Measurements from ENCODE around the gene ACOT13. TPM values are rescaled to one million over a fixed set of nuclear protein-coding genes. Genes with fewer than 3 reads are reported as not detected.
"Not testable (repeated sequence)": the region's sequence is repeated elsewhere in the genome, so short reads cannot be mapped to it uniquely, and the experiment has no call there.

Gene ACOT13
- polyA plus RNA-seq, 4 donors = 10.5 to 26.9 (median 16.2) TPM

DNA sequence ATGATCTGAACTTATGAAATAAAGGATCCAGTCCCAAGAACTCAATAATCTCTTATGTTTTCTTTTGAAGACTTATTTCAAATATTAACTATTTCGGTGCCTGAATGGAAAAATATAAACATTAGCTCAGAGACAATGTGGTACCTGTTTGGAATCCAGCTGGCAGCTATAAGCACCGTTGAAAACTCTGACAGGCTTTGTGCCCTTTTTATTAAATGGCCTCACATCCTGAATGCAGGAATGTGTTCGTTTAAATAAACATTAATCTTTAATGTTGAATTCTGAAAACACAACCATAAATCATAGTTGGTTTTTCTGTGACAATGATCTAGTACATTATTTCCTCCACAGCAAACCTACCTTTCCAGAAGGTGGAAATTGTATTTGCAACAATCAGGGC, 16.5 kb upstream of the ACOT13 start:
- Histone ChIP-seq H3K27ac (ENCODE audit: low read depth in 1 of 3, low read length in 2 of 3) (no peak overlapping the region), H3K36me3 (ENCODE audit: control insufficient read depth in 3 of 3, insufficient read depth in 2 of 3, low read depth in 1 of 3, low read length in 3 of 3) (peaks cover 10 to 16% (median 12%) of the 10 kb centered on the region in 3 donors)
- no peak for FAIRE-seq

DNA sequence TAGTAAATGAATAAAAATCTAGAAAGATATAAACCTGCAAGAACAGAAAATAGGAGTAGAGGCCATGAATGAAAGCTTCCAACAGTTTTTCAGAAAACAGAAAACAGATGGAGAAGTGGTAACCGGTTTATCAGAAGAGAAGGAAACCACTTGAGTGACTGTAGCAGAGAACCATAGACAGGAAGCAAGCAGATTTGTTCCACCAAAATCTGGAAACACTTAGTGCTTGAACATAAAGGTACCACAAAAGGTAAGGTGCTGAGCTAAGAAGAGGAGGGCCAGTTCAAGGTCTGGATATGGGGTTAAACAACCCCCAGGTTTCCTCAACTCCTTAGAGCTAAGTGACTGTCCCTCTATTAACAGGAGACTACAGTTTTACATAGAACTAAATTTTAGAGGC, 11.7 kb upstream of the ACOT13 start:
- no peaks in the 10 kb centered on the region for H3K27me3 ChIP-seq (ENCODE audit: control insufficient read depth in 3 of 3, insufficient read depth in 3 of 3, low read length in 3 of 3)
- peaks cover 10 to 21% (median 15%) of the 10 kb centered on the region in 3 donors for H3K36me3 ChIP-seq (ENCODE audit: control insufficient read depth in 3 of 3, insufficient read depth in 2 of 3, low read depth in 1 of 3, low read length in 3 of 3)
- 79 to 96% (median 81%) methylated on average over 1 of the region's 1 CpG for WGBS, 3 donors
- H3K9me3 ChIP-seq (ENCODE audit: control insufficient read depth in 2 of 2, insufficient read depth in 1 of 2, low read depth in 1 of 2, low read length in 1 of 2) = no peaks in the 10 kb centered on the region
- H3K27ac ChIP-seq (ENCODE audit: low read depth in 1 of 3, low read length in 2 of 3) = no peak overlapping the region
- DNase-seq = no peak
- peaks cover 0 to 11% (median 0%) of the 10 kb centered on the region in 3 donors for H3K4me1 ChIP-seq (ENCODE audit: control insufficient read depth in 3 of 3, insufficient read depth in 2 of 3, low read depth in 1 of 3, low read length in 2 of 3)
- no peak overlapping the region for H3K4me3 ChIP-seq (ENCODE audit: low read depth in 1 of 3, low read length in 3 of 3)
- FAIRE-seq = no peak

More for the DNA sequence above, 16.5 kb upstream of the ACOT13 start:
- no peaks in the 10 kb centered on the region for H3K9me3 ChIP-seq (ENCODE audit: control insufficient read depth in 2 of 2, insufficient read depth in 1 of 2, low read depth in 1 of 2, low read length in 1 of 2)
- 31 to 46% (median 39%) methylated on average over 3 of the region's 3 CpGs for WGBS, 3 donors
- DNase-seq = no peak
- H3K4me3 ChIP-seq (ENCODE audit: low read depth in 1 of 3, low read length in 3 of 3) = no peak overlapping the region
- H3K4me1 ChIP-seq (ENCODE audit: control insufficient read depth in 3 of 3, insufficient read depth in 2 of 3, low read depth in 1 of 3, low read length in 2 of 3) = peaks cover 2 to 5% (median 3%) of the 10 kb centered on the region in 3 donors
- H3K27me3 ChIP-seq (ENCODE audit: control insufficient read depth in 3 of 3, insufficient read depth in 3 of 3, low read length in 3 of 3) = peaks cover 0 to 1% (median 0%) of the 10 kb centered on the region in 3 donors

- peaks cover 0 to 18% (median 10%) of the 10 kb centered on the region in 3 donors for H3K36me3 ChIP-seq (ENCODE audit: control insufficient read depth in 3 of 3, insufficient read depth in 2 of 3, low read depth in 1 of 3, low read length in 3 of 3)
- H3K4me1 ChIP-seq (ENCODE audit: control insufficient read depth in 3 of 3, insufficient read depth in 2 of 3, low read depth in 1 of 3, low read length in 2 of 3) = peaks cover 0 to 28% (median 0%) of the 10 kb centered on the region in 3 donors
- no peaks in the 10 kb centered on the region for H3K9me3 ChIP-seq (ENCODE audit: control insufficient read depth in 2 of 2, insufficient read depth in 1 of 2, low read depth in 1 of 2, low read length in 1 of 2)
- no peak overlapping the region for H3K4me3 ChIP-seq (ENCODE audit: low read depth in 1 of 3, low read length in 3 of 3)
- H3K27me3 ChIP-seq (ENCODE audit: control insufficient read depth in 3 of 3, insufficient read depth in 3 of 3, low read length in 3 of 3) = no peaks in the 10 kb centered on the region
- FAIRE-seq (no peak), DNase-seq (peak; percentile 57 to 67)
- H3K27ac ChIP-seq (ENCODE audit: low read depth in 1 of 3, low read length in 2 of 3) = peak overlapping the region in 1 of 3 donors; percentile 27
- 57 to 68% (median 64%) methylated on average over 9 of the region's 9 CpGs for WGBS, 3 donors
Measured at GRCh38 chr6:24658573-24659560, 8.0 kb upstream of the ACOT13 start.

GRCh38 chr6:24659561-24659960, 7.3 kb upstream of the ACOT13 start:
- Histone ChIP-seq H3K4me1 (ENCODE audit: control insufficient read depth in 3 of 3, insufficient read depth in 2 of 3, low read depth in 1 of 3, low read length in 2 of 3) (peaks cover 0 to 28% (median 3%) of the 10 kb centered on the region in 3 donors), H3K9me3 (ENCODE audit: control insufficient read depth in 2 of 2, insufficient read depth in 1 of 2, low read depth in 1 of 2, low read length in 1 of 2) (no peaks in the 10 kb centered on the region), H3K27me3 (ENCODE audit: control insufficient read depth in 3 of 3, insufficient read depth in 3 of 3, low read length in 3 of 3) (no peaks in the 10 kb centered on the region), H3K4me3 (ENCODE audit: low read depth in 1 of 3, low read length in 3 of 3) (no peak overlapping the region), H3K27ac (ENCODE audit: low read depth in 1 of 3, low read length in 2 of 3) (peak overlapping the region in 1 of 3 donors; percentile 27), H3K36me3 (ENCODE audit: control insufficient read depth in 3 of 3, insufficient read depth in 2 of 3, low read depth in 1 of 3, low read length in 3 of 3) (peaks cover 0 to 17% (median 12%) of the 10 kb centered on the region in 3 donors)
- no peak for FAIRE-seq
- DNase-seq = no peak
- WGBS, 3 donors = 46 to 69% (median 68%) methylated on average over 1 of the region's 1 CpG

- no peaks in the 10 kb centered on the region for H3K27me3 ChIP-seq (ENCODE audit: control insufficient read depth in 3 of 3, insufficient read depth in 3 of 3, low read length in 3 of 3)
- H3K4me3 ChIP-seq (ENCODE audit: low read depth in 1 of 3, low read length in 3 of 3) = no peak overlapping the region
- H3K36me3 ChIP-seq (ENCODE audit: control insufficient read depth in 3 of 3, insufficient read depth in 2 of 3, low read depth in 1 of 3, low read length in 3 of 3) = peaks cover 0 to 14% (median 9%) of the 10 kb centered on the region in 3 donors
- peaks cover 0 to 28% (median 8%) of the 10 kb centered on the region in 3 donors for H3K4me1 ChIP-seq (ENCODE audit: control insufficient read depth in 3 of 3, insufficient read depth in 2 of 3, low read depth in 1 of 3, low read length in 2 of 3)
- H3K9me3 ChIP-seq (ENCODE audit: control insufficient read depth in 2 of 2, insufficient read depth in 1 of 2, low read depth in 1 of 2, low read length in 1 of 2) = no peaks in the 10 kb centered on the region
- DNase-seq (no peak), FAIRE-seq (no peak)
- peak overlapping the region in 1 of 3 donors; percentile 27 for H3K27ac ChIP-seq (ENCODE audit: low read depth in 1 of 3, low read length in 2 of 3)
- 91 to 94% (median 93%) methylated on average over 2 of the region's 2 CpGs for WGBS, 3 donors
Measured at GRCh38 chr6:24660105-24660504, 6.8 kb upstream of the ACOT13 start.

GRCh38 chr6:24661759-24662158, 5.1 kb upstream of the ACOT13 start:
- peaks cover 0 to 28% (median 8%) of the 10 kb centered on the region in 3 donors for H3K4me1 ChIP-seq (ENCODE audit: control insufficient read depth in 3 of 3, insufficient read depth in 2 of 3, low read depth in 1 of 3, low read length in 2 of 3)
- not testable (repeated sequence) for FAIRE-seq; H3K27me3 ChIP-seq (ENCODE audit: control insufficient read depth in 3 of 3, insufficient read depth in 3 of 3, low read length in 3 of 3); H3K9me3 ChIP-seq (ENCODE audit: control insufficient read depth in 2 of 2, insufficient read depth in 1 of 2, low read depth in 1 of 2, low read length in 1 of 2); DNase-seq
- peak overlapping the region in 1 of 3 donors; percentile 100 for H3K27ac ChIP-seq (ENCODE audit: low read depth in 1 of 3, low read length in 2 of 3)
- 60 to 71% (median 65%) methylated on average over 5 of the region's 5 CpGs for WGBS, 3 donors
- peak overlapping the region in 1 of 3 donors; percentile 99 for H3K4me3 ChIP-seq (ENCODE audit: low read depth in 1 of 3, low read length in 3 of 3)
- peaks cover 0 to 13% (median 7%) of the 10 kb centered on the region in 3 donors for H3K36me3 ChIP-seq (ENCODE audit: control insufficient read depth in 3 of 3, insufficient read depth in 2 of 3, low read depth in 1 of 3, low read length in 3 of 3)

DNA sequence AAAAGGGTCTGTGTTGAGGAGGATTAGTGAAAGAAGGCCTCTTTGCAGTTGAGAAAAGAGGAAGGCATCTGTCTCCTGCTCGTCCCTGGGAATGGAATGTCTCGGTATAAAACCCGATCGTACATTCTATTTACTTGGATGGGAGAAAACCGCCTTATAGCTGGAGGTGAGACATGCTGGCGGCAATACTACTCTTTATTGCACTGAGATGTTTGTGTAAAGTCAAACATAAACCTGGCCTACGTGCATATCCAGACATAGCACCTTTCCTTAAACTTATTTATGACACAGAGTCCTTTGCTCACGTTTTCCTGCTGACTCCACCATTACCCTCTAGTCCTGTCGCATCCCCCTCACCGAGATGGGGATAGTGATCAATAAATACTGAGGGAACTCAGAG, 4.6 kb upstream of the ACOT13 start:
- DNase-seq (peak in 1 of 2 donors; percentile 74), FAIRE-seq (no peak)
- Histone ChIP-seq H3K27me3 (ENCODE audit: control insufficient read depth in 3 of 3, insufficient read depth in 3 of 3, low read length in 3 of 3) (no peaks in the 10 kb centered on the region), H3K4me3 (ENCODE audit: low read depth in 1 of 3, low read length in 3 of 3) (peak overlapping the region in 1 of 3 donors; percentile 99), H3K9me3 (ENCODE audit: control insufficient read depth in 2 of 2, insufficient read depth in 1 of 2, low read depth in 1 of 2, low read length in 1 of 2) (no peaks in the 10 kb centered on the region), H3K27ac (ENCODE audit: low read depth in 1 of 3, low read length in 2 of 3) (peak overlapping the region in 1 of 3 donors; percentile 100), H3K4me1 (ENCODE audit: control insufficient read depth in 3 of 3, insufficient read depth in 2 of 3, low read depth in 1 of 3, low read length in 2 of 3) (peaks cover 0 to 28% (median 8%) of the 10 kb centered on the region in 3 donors), H3K36me3 (ENCODE audit: control insufficient read depth in 3 of 3, insufficient read depth in 2 of 3, low read depth in 1 of 3, low read length in 3 of 3) (peaks cover 0 to 13% (median 4%) of the 10 kb centered on the region in 3 donors)
- WGBS, 3 donors = 56 to 72% (median 61%) methylated on average over 10 of the region's 10 CpGs

GRCh38 chr6:24663189-24663588, 3.7 kb upstream of the ACOT13 start:
- H3K4me1 ChIP-seq (ENCODE audit: control insufficient read depth in 3 of 3, insufficient read depth in 2 of 3, low read depth in 1 of 3, low read length in 2 of 3) = peaks cover 2 to 35% (median 8%) of the 10 kb centered on the region in 3 donors
- peak; percentile 80 to 81 for DNase-seq
- FAIRE-seq = no peak
- WGBS, 3 donors = 58 to 70% (median 68%) methylated on average over 1 of the region's 1 CpG
- H3K9me3 ChIP-seq (ENCODE audit: control insufficient read depth in 2 of 2, insufficient read depth in 1 of 2, low read depth in 1 of 2, low read length in 1 of 2) = peaks cover 0 to 4% of the 10 kb centered on the region in 2 donors
- H3K4me3 ChIP-seq (ENCODE audit: low read depth in 1 of 3, low read length in 3 of 3) = peak overlapping the region; percentile 19 to 99 (median 84)
- H3K27me3 ChIP-seq (ENCODE audit: control insufficient read depth in 3 of 3, insufficient read depth in 3 of 3, low read length in 3 of 3) = no peaks in the 10 kb centered on the region
- H3K36me3 ChIP-seq (ENCODE audit: control insufficient read depth in 3 of 3, insufficient read depth in 2 of 3, low read depth in 1 of 3, low read length in 3 of 3) = peaks cover 0 to 13% (median 4%) of the 10 kb centered on the region in 3 donors
- peak overlapping the region in 1 of 3 donors; percentile 100 for H3K27ac ChIP-seq (ENCODE audit: low read depth in 1 of 3, low read length in 2 of 3)
